Measurements from ENCODE around the gene CYP4F2. TPM values are rescaled to one million over a fixed set of nuclear protein-coding genes. Genes with fewer than 3 reads are reported as not detected.

CYP4F2 gene, protein sequence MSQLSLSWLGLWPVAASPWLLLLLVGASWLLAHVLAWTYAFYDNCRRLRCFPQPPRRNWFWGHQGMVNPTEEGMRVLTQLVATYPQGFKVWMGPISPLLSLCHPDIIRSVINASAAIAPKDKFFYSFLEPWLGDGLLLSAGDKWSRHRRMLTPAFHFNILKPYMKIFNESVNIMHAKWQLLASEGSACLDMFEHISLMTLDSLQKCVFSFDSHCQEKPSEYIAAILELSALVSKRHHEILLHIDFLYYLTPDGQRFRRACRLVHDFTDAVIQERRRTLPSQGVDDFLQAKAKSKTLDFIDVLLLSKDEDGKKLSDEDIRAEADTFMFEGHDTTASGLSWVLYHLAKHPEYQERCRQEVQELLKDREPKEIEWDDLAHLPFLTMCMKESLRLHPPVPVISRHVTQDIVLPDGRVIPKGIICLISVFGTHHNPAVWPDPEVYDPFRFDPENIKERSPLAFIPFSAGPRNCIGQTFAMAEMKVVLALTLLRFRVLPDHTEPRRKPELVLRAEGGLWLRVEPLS
- 0.10 TPM in 1 of 5 replicates, not detected in the others for total RNA-seq (2022; extraction: Qiagen RNA extraction; ENCODE audit: low read depth)

DNA sequence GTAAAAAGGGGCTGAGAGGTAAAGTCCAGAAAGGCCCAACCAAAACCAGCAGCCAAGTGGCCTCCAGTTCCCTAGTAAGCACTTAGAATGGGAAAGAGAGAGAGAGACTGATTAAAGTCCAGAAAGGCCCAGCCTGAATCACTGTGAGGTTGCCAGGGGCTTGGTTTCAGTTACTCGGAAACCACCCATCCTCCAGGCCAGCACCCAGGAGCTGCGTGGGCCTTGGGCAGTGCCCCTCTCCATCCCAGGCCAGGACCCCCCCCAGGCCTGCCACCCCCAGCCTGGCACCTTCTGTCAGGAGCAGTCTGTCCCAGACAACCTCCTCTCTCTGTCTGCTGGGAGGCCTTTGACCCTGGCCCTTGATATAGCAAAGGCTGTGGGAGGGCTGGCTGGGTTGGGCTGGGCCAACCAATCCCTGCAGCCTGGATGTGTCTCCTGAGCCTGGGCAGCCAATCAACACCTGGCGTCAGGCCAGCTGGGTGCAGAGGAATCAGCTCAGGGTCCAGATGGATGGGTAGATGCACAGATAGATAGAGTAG lies at the start of gene CYP4F2:
TSS of gene CYP4F2 (minus strand) at position 337 of the 539 bp plus-strand sequence. CDS start 463 bp downstream, outside the sequence.

DNA sequence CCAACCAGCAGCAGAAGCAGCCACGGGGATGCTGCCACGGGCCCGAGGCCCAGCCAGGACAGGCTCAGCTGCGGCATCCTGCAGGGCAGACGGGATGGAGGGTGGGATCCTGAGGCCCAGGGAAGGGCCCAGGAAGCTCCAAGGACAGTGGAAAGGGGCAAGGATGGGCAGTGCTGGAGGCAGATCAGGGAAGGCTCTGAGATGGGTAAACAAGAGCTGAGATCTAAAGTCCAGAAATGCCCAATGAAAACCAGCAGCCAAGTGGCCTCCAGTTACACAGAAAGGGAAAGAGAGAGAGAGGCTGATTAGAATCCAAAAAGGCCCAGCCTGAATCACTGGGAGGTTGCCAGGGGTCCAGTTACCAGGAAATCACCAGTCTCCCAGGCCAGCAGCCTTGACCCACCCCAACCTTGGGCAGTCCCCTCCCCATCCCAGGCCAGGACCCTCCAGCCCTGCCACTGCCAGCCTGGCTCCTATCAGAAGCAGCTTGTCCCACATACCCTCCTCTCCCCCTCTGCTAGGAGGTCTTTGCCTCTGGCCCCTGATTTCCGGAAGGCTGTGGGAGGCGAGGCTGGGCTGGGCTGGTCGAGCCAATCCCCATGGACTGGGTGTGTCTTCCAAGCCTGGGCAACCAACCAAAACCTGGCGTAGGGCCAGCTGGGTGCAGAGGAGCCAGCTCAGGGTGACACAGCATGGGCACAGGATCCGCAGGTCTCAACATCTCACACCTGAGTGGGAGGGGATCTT lies 36.6 kb upstream of the CYP4F2 start, which contains the start of gene CYP4F11:
TSS of gene CYP4F11 (minus strand) at position 198 of the 747 bp plus-strand sequence. CDS start at position 77, 121 bp downstream.

Other genes starting within 250 kb of the CYP4F2 start
- 1.8 to 2.7 TPM (median 2.1 TPM) in 5 replicates for gene CYP4F12, start 225.0 kb downstream of the CYP4F2 start, total RNA-seq (2022; extraction: Qiagen RNA extraction; ENCODE audit: low read depth)
- gene OR10H2, start 170.1 kb downstream of the CYP4F2 start, total RNA-seq (2022; extraction: Qiagen RNA extraction; ENCODE audit: low read depth), result not detected in 5 replicates
- not detected in 5 replicates for gene OR10H3, start 160.1 kb downstream of the CYP4F2 start, total RNA-seq (2022; extraction: Qiagen RNA extraction; ENCODE audit: low read depth)
- gene OR10H5, start 110.4 kb downstream of the CYP4F2 start, total RNA-seq (2022; extraction: Qiagen RNA extraction; ENCODE audit: low read depth), result not detected in 5 replicates
- not detected in 5 replicates for gene OR10H1, start 82.4 kb downstream of the CYP4F2 start, total RNA-seq (2022; extraction: Qiagen RNA extraction; ENCODE audit: low read depth)
- gene CYP4F11, start 36.5 kb upstream of the CYP4F2 start, total RNA-seq (2022; extraction: Qiagen RNA extraction; ENCODE audit: low read depth), result 5.1 to 6.8 TPM (median 5.6 TPM) in 5 replicates
- not detected in 5 replicates for gene OR10H4, start 50.9 kb upstream of the CYP4F2 start, total RNA-seq (2022; extraction: Qiagen RNA extraction; ENCODE audit: low read depth)
- gene TPM4, start 178.4 kb upstream of the CYP4F2 start, total RNA-seq (2022; extraction: Qiagen RNA extraction; ENCODE audit: low read depth), result 369 to 594 TPM (median 460 TPM) in 5 replicates
- gene RAB8A, start 213.8 kb upstream of the CYP4F2 start, total RNA-seq (2022; extraction: Qiagen RNA extraction; ENCODE audit: low read depth), result 48.2 to 93.5 TPM (median 52.2 TPM) in 5 replicates
- gene HSH2D, start 245.6 kb upstream of the CYP4F2 start, total RNA-seq (2022; extraction: Qiagen RNA extraction; ENCODE audit: low read depth), result 0.11 to 0.19 TPM in 2 of 5 replicates, not detected in the others